CD4-positive, alpha-beta T cell treated with Interleukin-1 beta for 1 hour (primary cell): ENCODE measurements around the gene PPP1R3C.

Source experiments
- DNase-seq, 2 donors: peaks; one replicate each; pipeline ENCODE4 v3.0.0-alpha.2; 2020 to 2022

PPP1R3C gene

DNA sequence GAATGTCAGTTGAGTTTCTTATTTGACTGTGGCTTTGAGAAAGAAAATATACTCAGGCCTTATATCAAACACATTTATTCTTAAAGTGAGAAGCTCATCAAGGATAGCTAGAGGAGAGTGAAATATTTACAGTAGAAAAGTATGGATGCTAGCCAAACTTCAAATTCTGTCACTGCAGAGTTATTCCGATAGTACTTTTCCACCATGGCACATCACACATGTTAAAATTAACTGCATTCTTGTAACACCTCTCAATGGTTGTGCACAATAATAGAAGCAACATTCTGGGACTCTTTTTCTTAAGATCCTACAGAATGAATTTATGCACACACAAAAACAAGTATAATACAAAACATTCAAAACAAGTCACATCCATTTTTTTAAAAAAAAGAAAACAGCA, 4.5 kb downstream of the PPP1R3C start:
- no peak for DNase-seq

DNA sequence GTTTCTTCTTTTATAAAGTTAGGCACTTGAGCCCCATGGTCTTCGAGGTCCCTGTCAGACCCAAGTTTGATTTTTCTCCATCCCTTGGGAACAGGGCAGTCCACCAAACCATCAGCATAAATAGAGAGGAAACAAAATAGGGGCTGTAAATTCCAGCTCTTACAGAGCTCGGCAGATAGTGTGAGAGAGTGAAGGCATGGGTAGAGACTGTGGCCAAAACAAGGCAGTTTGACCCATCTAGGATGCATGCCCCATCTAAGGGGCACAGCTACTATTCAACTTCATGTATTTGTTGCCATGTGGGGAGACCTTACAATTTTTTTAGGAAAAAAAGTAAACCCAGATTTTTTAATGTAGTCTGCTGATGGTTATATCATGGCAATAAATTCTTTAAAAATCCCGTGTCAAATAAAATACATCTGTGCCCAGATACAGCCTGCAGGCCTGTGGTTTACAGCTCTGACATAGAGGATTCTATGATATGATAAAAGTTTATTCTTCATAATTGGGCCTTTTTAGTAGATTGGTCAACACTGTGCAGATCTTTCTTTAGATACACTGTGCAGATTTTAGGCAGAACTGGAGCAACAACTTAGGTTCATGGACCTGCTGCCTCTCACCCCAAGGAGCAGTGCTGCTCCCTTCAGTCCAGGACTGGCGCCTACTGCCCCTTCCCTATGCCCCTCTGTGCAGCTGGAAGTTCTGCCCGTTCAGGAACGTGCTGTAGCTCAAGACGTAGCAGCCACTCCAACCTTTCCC, 5.3 kb downstream of the PPP1R3C start:
- no peak for DNase-seq

DNA sequence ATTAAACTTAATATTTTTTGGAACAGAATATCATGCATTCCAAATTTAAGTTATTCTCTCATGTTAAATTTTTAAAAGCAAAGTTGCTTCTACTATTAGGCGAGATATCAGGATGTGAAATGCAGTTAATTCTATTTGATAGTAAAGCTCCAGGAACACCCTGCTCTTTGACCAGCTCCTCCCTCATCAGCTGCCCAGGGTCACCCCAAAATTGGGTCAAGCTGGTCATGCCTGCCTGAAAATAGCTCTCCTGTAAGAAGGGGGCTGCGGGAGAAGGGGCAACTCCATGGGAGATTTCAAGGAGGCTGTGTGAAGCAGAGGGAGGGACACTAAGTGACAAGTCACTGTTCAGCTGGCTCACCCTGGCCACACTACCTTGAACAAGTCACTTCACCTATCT, 5.9 kb downstream of the PPP1R3C start:
- DNase-seq: no peak

DNA sequence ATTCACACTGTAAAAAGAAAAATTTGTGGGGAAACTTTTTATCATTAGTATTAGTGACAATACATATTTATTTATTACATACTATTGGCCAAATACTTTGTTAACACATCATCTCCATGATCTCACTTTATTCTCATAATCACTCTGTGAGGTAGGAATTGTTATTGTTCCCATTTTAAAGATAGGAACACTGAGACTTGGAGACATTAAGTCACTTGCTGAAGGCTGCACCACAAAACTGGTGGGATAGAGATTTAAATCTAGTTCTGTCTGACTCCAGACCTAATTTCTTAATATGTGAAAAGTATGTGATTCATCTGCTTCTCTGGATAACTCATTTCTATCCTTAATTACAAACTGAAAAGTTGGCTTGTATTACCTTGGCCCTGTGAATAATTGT, 8.2 kb downstream of the PPP1R3C start:
- no peak for DNase-seq

DNA sequence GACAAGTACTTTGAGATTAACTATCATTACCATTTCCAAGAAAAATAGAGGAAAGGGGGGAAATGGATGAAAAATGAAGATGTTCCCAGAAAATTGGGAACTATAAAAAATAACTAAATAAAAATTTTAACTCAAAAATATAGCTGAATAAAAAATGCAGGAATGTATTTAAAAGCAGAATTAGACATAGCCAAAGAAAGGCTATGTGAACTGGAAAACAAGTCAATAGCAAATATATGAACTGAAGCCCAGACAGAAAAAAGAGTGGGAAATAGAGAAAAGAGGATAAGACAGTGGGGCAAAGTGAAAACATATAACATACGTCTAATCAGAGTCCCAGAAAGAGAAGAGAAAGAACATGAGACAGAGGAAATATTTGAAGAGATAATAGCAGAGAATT, 10.3 kb downstream of the PPP1R3C start:
- no peak for DNase-seq

DNA sequence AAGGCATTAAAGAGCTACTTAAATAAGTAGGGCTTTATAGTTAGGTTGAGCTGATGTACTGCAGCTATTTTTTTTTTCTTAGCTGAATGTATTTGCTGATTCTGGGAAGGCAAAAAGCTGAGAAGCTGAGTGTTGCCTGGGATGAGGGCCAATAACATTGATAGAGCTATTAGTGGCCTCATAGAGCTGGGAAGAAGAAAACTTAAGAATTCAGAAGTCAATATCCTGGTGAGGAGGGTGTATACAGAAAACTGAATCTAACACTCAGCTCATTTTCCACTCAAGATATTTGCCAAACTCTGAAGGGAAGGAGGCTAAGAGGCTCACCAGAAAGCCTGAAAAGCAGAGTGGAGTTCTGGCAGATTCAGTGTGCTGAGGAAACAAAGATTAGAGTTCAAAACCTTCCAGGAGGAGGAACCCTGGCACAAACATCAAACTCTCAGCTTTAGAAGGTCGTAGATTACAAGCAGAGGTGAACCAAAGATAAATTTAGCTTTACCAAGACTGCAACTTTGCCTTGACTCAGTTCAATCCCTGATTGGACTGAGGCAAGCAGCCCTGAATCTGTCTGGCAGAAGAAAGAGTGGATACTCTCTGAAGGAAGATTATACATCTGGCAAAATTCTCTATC, 11.3 kb downstream of the PPP1R3C start:
- DNase-seq: no peak

DNA sequence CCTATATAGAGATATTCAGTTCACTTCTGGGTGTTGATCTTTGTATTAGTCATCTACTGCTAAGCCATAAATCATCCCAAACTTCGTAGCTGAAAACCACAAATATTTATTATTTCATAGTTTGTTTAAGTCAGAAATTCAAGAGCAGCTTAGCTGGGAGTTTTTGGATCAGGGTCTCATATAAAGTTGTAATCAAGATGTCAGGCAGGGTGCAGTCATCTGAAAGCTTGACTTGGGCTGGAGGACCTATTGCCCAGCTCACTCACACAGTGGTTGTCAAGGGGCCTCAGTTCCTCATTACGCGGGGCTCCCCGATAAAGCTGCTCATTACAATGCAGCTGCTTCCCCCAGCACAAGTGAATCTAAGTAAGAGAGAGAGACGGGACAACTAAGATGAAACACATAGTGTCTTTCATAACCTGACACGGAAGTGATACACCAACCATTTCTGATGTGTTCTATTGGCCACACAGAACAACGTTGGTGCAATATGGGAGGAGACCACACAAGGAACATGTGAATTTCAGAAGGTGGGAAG, 15.7 kb downstream of the PPP1R3C start:
- no peak for DNase-seq

DNA sequence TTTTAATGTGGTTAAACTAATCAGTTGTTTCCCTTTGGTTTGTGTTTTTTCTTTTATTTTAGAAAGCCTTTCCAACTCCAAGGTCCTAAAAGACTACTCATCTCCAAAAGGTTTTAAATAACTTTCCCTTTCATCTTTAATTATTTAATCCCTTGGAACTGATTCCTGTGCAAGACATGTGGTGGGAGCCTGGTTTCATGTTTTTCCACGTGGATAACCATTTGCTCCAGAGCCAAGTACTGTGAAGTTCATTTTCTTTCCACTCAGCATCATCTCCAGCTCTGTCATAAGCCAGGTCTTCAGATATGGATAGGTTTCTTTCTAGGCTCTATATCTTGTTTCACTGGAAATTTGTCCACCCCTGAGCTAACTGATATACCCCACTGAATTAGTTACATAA, 16.7 kb downstream of the PPP1R3C start:
- DNase-seq: no peak

DNA sequence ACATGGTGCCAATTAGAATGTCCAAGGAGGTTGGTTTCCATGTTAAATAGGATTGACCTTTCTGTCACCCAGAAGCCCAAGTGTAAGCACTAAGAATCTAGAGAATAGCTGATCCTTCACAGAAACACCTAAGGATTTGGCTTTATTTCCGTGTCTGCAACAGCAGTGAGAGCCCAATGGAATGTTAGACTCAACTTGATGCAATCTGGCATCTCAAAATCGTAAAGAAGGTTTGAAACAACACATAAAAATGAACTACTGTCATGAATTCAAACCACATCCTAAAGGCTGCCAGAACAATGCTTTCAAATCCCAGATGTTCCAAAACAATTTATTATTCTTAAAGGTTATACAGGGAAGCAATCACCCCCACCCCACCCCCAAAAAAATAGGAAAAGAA, 18.6 kb downstream of the PPP1R3C start:
- DNase-seq: no peak

DNA sequence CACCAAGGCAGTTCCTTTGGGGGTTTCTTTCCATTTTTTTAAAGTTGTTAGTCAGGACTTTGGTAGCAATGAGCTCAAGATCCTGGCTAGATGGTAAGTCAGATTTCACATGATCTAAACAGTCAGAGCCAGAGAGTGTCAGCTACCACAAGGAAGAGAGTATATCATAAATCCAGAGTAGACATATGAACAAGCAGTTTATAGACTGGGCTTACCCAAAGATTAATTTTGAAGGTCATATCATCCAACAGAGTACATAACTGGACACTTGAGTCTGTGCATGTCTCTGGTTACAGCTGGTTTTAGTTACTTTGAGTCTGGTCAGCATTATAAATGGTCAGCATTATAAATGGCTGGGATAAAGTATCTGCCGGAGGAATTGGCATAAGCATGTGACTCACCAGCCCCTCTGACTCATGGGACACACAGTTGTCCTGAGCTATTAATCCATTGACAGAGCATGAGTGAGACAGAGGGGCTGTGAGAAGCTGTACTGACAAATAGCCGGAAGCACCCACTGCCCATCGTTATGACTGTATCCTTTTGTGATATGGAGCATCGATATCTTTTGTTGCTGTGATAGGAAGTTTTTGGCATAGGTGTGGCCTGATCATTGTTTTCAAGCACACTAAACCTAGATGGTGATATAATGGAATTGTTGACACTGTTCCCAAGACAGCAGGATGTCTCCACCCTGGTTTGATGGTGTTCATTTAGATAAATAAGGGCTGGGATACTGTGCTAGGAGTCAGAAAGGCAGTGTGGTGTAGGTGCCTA, 19.3 kb downstream of the PPP1R3C start:
- no peak for DNase-seq

DNA sequence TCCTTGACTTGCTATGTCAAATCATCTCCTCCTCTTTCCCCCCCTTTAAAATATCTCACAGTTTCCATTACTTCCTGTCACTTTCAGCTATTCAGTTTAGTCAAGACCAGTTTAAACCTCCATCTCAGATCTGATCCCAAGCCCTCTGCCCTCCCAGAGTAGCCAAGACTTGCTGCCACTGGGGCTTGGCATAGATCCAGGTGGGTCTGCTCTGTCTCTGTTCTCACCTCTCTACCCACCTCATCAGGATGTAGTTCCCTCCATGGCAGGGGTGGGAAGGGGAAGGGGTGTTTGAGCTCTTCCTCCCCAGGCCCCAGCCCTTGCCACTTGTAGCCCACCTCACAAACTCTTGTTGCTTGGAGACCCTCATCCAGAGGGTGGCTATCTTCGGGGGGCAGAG, 22.0 kb downstream of the PPP1R3C start:
- DNase-seq: no peak

DNA sequence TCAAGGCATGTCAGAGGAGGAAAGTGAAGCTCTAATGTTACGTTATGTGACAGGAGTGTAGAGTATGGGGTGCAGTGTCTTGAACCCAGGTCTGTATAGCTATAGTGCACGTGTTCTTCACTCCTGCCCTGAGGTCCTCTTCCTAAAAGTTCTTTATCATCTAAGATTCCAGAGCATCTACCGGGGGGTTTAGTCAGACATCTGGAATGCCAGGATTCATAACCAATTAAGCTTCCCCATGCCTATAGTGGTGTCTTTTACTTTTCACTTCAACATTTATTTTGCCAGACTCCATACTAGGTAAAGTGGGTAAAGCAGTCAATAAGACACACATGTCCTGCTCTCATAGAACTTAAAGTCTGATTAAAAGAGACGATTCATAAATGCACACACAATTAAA, 22.4 kb downstream of the PPP1R3C start:
- no peak for DNase-seq

DNA sequence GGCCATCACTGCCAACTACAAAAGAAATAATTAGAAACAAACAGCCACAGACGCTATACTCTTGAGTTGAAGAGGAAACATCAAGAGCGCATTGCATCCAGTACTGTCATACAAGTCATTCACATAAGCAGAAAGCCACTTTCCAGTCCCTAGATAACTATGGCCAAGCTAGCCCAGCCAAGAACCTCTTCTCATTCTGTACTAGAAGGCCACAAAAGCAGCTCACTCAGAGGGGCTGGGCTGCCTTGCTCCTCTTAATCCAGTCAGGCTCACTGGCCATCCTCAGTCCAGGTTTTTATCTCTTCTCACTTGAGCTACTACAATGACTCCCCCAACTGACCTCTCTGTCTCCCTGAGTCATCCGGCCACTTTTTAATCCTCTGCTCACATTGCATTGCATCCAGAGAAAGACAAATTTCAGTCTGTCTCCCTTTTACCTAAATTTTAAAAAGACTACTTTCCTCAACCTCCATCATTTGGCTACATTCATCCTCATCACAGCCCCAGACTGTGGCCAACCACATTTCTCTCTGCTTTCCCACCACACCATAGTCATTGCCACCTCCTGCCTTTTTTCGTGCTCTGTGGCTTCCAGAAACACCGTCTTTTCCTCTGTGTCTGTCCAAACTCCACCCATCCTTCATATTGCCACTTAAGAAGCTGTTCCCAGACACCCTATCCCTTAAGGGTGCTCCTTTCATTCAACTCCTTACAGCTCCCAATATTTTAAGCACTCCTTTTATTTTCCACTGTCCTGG, 25.0 kb downstream of the PPP1R3C start:
- DNase-seq: no peak

DNA sequence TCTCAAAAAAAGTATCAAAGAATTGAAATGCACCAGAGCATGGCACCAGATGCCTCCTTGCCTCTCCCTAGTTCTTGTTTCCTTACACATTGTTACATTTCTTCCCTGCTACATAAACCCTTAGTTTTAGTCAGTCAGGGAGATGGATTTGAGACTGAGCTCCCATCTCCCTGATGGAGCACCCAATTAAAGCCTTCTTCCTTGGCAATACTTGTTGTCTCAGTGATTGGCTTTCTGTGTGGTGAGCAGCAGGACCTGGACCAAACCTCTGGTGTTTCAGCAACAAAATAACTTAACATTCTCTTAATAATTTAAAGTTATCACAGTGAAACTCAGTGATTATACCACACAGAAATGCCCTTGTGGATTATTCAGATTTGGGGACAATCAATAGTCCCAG, 26.9 kb downstream of the PPP1R3C start:
- no peak for DNase-seq

DNA sequence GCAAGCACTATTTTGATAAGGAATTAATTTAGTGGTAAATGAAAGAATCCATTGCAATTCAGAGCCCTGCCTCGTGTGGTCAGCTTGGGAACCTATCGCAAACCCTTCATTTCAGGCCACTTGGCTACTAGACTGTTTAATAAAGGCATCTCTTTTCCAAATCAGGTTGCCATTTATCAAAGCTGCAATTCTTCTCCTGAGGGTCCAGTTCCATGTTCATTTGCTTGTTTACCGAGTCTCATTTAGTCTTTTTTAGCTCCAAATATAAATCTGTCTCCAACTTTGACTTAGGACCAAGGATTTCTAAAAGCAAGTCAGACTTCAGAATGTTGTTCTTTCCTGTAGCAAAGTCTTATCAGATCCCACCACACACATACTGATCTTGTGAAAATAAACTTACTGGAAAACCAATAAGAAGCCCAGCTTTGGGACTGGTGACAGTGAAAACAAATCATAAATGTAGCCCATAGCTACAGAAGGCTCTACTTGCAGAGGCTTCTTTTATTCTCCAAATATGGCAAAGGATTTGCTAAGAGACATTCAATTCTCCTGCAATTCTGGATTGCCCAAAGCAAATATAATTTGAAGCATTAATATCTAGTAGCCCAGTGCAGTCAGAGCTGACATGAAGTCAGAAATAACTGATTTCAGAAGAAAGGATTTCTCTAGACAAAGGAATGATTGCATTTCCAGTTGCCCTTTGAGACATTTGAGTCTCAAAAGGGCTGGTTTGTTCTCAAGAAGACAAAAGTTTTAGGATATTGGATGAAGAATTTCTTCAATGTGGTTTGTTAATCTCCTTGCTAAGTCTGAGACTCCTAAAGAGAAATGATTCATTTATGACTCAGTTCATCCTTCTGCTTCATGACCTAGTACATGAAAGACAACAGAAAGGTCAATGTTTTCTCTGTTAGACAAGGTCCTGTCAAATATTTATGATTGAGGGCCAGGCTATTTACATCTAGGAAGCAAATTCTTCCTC, 28.0 kb downstream of the PPP1R3C start:
- DNase-seq: no peak

DNA sequence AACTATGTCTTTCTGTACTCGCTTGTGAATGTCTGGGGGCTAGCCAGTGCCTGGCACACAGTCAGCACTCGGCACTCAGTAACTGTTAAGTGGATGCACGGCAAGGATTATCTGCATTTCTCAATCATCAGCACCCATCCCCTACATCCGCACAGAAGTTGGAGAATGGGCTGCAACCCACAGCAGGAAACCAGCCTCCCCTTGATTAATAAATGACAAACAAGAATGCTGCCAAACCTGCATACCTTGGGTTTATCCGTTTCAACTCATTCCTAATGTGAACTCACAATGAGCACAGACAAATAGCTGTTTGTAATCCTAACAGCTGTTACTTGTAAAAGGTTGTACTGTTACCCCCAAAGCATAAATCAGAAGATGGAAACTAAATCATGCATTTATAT, 28.9 kb downstream of the PPP1R3C start:
- no peak for DNase-seq

DNA sequence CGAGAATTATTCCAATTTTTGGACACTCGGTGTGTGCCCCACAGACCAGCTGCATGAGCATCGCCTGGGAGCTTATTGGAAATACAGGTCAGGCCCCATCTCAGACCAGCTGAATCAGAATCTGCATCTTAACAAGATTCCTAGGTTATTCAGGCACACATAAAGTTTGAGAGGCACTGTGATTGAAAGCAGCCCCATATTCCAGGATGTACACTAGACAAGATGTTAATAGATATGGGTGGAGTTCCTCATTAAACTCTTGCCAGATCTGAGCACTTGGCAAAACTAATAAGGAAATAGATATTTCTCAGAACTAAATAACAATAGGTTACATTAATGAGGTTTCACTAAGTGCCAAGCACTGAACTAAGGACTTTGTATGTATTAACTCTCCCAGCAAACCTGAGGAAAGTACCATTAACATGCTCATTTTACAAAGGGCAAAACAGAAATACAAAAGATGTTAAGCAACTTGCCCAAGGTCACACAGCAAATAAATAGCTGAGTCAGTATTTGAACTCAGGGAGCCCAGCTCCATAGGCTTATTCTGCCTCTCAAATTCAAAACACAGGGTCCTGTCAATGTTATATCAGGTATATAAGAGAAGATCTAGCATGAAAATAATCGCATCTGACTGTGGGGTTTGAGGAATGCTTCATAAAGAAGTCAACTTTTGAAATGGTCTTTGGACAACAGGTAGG, 29.9 kb downstream of the PPP1R3C start:
- no peak for DNase-seq

DNA sequence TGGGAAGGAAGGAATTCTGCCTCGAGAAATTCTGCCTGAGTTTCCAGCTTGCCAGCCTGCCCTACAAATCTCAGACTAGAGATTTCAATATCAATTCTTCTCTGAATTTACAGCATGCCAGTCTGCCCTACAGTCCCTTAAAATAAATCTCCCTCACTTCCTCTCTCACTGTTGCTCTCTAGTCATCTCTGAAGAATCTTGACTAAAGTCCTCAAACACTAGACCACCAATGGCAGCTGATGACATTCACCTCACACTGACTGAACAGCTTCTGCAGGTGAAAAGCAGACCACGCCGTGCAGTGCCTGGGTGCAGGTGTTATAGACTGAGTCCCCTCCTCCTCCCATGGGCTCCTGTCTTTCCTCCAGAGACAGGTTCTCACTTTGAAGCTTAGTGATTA, 30.4 kb downstream of the PPP1R3C start:
- no peak for DNase-seq

DNA sequence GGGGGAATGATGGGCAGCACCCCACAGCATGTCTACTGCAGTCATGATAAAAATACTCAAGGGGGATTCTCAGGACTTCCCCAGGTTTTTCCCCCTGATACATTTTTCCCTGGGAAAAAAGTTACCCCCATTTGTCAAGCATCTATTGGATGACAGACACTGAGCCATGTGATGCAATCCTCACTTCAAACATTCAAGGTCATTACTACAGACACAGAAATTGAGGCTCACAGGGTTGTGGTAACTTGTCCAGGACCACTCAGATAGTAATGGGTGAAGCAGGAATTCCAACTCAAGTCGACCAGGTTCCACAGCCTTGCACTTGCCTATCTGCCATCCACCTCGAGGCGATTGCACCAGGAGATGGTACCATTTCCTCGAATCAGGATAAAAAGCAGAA, 31.7 kb downstream of the PPP1R3C start:
- DNase-seq: no peak

DNA sequence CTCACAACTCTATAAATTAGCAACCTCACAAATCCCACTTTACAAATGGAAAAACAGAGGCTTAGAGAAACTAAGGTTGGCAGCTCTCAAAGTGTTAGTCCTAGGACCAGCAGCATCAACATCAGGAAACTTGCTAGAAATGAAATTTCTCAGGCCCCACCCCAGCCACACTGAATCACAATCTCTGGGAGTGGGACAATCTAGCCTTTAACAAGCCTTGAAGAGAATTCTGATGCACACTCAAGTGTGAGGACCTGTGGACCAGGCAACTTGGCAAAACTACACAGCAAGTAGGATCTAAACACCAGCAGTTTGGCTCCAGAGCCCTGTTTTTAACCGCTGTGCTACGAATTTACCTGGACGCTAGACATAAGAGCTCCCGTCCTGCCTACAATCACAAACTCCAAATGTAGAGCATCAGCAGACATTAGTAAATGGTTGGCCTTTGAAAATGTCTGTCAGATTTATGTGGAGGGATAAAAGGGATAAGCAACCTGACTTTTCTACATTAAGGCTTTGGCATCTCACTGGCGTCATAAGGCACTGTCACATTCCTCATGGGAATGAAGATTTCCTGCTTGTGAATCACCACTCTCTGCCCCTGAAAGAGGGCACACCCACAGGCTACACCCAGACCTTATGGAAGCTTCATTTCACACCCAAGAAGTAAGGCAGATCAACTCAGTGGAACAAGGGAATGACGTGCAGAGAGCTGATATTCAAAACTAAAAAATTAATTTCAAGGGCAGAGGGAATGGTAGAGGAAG, 34.5 kb downstream of the PPP1R3C start:
- DNase-seq: no peak
